KOPT-K1 (cell line): ENCODE results near the gene CHCHD3.

Source experiments
- H3K27ac ChIP-seq: fragments of 200-600 bp; sonication (generic); 2 replicates; pipeline ENCODE4 v1.5.1; 2016; ENCODE audit warnings: antibody characterized with exemption, mild to moderate bottlenecking, low read depth, low read length; ENCODE audit not compliant: poor library complexity, severe bottlenecking
- H3K36me3 ChIP-seq: fragments of 200-600 bp; sonication (generic); 2 replicates; pipeline ENCODE4 v1.5.1; 2017; ENCODE audit warnings: antibody characterized with exemption, mild to moderate bottlenecking, low read length, moderate library complexity; ENCODE audit not compliant: insufficient read depth
- H3K9me3 ChIP-seq: fragments of 200-600 bp; sonication (generic); 2 replicates; pipeline ENCODE4 v1.5.1; 2017; ENCODE audit warnings: antibody characterized with exemption, low read length, mild to moderate bottlenecking; ENCODE audit not compliant: insufficient read depth, poor library complexity, severe bottlenecking

Gene CHCHD3

DNA sequence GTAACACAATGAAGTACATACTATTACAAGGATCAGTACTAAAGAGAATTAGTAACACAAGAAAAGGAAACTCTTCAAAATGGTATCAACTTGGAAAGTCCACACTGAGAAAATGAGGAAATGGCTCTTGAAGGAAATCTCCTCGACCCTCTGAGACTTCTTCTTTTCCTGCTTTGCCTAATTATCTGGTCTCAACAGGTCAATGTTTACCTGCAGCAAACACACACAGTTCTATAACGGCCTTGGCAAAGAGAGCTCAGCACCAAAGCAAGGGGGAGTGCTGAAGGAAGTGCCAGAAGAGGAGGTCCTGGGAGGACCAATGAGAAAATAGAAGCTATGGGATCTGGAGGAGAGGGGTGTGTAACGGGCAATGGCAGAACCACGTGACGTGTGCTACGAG lies 21.9 kb downstream of the CHCHD3 start:
- Histone ChIP-seq H3K27ac (no peak overlapping the region), H3K9me3 (no peaks in the 10 kb centered on the region), H3K36me3 (peaks cover 29% of the 10 kb centered on the region; the same call in 1 of the 2 replicates)

DNA sequence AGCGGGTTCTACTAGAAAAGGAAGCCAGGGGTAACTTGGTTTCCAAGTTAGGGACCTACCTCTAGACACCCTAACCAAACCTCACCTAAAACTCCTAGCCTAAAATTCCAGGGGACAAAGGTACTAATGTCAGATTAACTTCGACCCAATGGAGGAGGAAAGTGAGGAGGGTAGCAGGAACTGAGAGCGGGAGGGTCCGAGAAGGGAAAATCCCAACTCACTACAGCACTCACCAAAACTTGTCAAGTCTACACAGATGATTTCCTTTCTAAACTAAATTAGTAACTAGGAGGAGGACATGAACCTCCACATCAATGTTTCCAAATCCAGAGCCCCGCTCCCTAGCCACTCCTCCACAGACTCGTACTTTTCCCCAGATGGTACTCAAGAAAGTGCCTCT lies 22.6 kb downstream of the CHCHD3 start:
- peaks cover 24% of the 10 kb centered on the region; the same call in 1 of the 2 replicates for H3K36me3 ChIP-seq

DNA sequence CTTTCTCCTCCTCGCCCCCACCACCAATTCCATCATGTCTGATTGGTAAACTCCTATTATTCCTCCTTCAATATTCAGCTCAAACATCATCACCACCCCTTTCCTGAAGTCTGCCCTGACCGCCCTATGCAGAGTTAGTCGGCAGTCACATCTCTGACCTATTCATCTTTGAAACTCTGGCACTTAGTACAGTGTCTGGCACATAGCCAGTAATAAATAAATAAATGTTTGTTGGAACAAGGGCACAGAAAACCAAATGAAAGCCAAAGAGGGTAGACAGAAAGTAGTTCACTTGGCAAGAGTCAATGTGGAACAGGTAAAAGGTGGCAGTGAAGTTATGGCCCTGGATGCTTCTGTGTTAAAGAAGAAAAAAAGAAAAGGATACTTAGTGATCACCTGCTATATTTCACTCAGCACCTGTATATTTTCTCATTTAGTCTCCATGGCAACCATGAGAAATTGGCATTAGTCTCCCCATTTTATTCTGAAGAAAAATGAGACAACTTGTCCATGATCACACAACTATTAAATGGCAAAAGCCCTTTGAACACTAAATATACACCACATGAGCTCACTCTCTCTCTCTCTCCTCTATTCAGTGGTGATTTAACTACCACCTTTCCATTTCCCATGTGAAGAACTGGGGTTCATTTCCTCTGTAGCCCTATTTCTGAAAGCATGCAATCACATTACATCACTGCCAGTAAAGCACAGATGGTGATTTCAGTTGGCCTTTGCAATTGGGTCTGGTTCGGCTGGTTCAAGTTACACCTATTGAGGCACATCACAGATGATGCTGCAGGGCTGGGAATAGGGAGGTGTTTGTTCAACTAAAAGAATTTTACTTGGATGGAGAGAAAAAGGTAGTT lies 25.3 kb downstream of the CHCHD3 start:
- no peaks in the 10 kb centered on the region for H3K9me3 ChIP-seq
- peaks cover 19% of the 10 kb centered on the region; the same call in 1 of the 2 replicates for H3K36me3 ChIP-seq
- H3K27ac ChIP-seq, result no peak overlapping the region

More for the DNA sequence above, 22.6 kb downstream of the CHCHD3 start:
- no peaks in the 10 kb centered on the region for H3K9me3 ChIP-seq
- H3K27ac ChIP-seq, result no peak overlapping the region

DNA sequence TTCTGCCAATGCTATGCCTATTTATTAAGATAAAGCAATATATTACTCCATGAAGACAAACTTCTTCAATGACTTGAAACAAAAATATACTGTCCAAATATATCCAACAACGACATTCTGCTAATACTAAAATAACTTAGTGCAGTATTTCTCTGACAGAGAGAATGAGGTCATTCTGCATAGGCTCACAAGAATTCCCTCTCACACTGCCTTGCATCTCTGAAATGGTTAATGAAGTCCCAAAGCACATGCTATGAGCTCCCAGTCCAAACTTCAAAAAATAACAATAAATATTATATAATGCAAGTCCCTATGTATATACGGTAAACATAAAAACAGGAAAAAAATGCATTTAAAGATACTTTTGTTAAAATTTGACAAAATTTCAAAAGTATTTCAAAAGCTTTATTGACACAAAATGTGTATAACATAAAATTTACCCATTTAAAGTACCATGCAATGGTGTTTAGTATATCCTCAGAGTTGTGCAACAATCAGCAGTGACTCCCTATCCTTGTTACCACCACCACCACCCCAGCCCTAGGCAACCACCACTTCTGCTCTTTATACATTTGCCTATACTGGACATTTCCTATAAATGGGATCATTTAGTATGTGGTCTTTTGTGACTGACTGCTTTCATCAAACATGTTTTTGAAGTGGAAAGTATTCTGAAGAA lies 27.6 kb downstream of the CHCHD3 start:
- Histone ChIP-seq H3K27ac (no peak overlapping the region), H3K36me3 (0 out of 2 replicates have a peak, but pooled peaks cover 7% of the 10 kb centered on the region)

DNA sequence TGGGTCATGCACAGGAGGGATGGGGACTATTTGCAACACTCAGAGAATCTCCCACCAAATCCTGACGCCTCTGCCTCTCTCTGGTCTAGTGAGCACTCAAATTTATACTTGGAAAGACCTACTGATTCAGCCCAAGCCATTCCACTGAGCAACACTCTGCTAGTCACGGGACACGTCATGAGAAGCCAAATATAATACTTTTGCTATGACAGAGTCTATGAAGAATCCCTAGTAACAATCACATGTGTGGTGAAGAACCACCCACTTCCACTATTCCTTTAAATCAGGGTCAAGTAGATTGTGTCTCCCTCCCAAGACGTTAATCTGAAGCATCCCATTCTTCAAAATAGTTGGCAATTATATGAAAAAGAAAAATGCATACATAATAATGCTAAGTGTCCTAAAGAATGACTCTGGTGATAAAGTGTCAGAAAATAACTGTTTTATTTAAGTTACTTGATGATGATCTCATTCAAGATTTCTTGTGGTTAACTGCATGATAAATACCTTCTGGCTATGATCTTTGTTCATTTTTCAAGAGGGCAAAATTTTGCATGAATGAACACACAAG lies 28.5 kb downstream of the CHCHD3 start:
- Histone ChIP-seq H3K9me3 (no peaks in the 10 kb centered on the region), H3K36me3 (0 out of 2 replicates have a peak, but pooled peaks cover 7% of the 10 kb centered on the region), H3K27ac (no peak overlapping the region)

More for the DNA sequence above, 27.6 kb downstream of the CHCHD3 start:
- no peaks in the 10 kb centered on the region for H3K9me3 ChIP-seq

DNA sequence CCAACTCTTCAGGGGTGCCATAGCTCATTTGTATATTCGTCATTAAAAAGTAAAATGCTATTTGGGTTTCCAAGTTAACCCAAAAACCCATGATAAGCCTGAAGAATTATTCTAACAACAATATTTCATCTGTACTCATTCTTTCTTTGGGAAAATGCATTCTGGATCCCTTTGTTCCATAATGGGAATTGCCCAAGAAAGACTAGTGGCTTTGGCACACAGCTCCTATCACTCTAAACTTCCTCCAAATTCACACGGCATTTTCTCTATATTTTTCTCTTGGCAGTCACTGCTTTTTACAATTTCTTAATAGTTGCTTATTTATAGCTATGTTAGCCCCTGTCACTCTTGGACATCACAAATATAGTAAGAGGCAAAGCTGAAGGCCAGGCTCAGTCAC lies 29.1 kb downstream of the CHCHD3 start:
- Histone ChIP-seq H3K27ac (no peak overlapping the region), H3K9me3 (no peaks in the 10 kb centered on the region), H3K36me3 (peaks cover 7% of the 10 kb centered on the region; the same call in 1 of the 2 replicates)

DNA sequence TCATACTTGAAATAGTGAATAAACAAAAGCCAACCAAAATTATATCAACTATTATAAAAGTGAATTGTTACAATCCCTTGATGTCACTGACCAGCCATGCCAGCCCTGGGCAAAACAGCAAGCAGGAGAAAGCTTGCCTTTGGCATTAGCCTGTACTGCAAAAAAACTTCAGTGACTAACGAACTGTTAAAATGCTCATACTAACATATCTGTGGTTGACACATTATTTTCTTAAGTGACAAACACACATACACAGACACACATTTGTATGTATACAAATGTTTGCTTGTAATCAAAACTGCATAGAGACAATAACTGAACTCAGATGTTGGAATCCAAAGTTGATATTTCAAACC lies 29.5 kb downstream of the CHCHD3 start:
- H3K9me3 ChIP-seq, result no peaks in the 10 kb centered on the region
- peaks cover 7% of the 10 kb centered on the region; the same call in 1 of the 2 replicates for H3K36me3 ChIP-seq
- no peak overlapping the region for H3K27ac ChIP-seq

DNA sequence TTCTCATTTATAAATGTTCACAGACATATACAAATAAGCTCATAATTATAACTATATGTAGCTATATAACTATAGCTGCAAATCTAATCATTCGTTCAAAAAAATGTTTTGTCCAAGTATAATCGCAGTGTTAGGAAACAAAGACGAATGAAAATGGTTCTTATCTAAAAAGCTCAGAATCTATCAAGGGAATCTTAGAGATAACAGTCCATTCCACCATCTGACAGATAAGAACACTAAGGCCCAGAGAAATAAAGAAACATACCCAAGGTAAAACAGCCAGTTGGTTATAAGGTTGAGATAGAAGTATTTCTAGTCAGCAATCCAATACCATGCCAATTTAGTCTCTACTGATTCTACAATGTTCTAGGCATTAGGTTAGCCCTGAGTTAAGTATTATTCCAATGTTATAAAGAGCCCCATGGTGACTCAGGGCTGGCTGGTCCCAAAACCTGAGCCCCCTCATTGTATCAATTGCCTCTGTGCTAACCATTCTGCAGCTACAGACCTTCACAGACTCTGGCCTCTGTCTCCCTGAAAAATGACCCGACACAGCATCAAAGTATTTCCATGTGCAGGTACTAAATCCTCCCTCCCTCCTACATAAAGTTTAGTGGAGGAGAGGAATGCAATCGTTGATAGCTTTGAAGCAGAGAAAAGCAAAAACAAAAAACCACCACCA lies 30.0 kb downstream of the CHCHD3 start:
- H3K9me3 ChIP-seq, result no peaks in the 10 kb centered on the region
- peaks cover 10% of the 10 kb centered on the region for H3K36me3 ChIP-seq
- H3K27ac ChIP-seq, result no peak overlapping the region

DNA sequence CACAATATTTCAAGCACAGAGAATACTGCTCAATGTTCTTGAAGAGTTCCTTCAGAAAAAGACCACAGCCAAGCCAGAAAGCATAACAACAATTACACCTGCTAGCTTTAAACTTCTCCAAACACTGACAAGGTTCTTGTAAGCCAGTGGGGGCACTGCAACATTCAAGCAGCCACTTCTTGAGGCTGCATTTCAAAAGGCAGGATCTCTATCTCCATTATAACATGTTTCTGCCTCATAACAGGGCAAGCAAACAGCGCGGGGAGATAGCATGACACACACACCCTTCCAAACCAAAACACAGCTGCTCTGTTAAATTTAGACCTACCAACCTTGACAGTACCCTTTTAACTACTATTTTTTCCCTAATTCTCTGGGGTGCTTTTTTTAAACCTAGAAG lies 30.8 kb downstream of the CHCHD3 start:
- H3K27ac ChIP-seq, result no peak overlapping the region
- H3K9me3 ChIP-seq, result no peaks in the 10 kb centered on the region
- H3K36me3 ChIP-seq, result peaks cover 8% of the 10 kb centered on the region

DNA sequence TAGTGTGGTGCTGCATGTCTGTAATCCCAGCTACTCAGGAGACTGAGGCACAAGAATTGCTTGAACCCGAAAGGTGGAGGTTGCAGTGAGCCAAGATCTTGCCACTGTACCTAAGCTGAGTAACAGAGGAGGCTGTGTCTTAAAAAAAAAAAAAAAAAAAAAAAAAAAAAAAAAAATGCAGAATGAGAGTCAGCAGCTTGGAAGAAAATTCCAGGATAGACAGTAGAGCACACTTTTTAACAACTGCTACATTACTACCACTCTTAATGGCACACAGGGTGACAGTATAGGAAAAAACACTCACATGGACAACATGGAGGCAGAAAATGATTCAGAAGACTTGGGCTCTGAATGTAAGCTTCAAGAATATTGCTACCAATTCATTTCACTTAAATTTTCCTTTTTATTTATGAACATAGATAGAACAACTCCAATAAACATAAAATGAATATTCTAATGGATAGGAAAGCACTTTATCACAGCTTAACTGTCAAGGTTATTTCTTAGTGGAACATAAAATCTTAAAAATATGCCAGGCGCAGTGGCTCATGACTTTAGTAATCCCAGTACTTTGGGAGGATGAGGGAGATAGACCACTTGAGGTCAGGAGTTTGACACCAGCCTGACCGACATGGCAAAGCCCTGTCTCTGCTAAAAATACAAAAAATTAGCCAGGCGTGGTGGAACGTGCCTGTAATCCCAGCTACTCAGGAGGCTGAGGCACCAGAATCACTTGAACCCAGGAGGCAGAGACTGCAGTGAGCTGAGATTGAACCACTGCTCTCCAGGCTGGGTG lies 31.5 kb downstream of the CHCHD3 start:
- Histone ChIP-seq H3K9me3 (no peaks in the 10 kb centered on the region), H3K27ac (no peak overlapping the region), H3K36me3 (peaks cover 8% of the 10 kb centered on the region)

DNA sequence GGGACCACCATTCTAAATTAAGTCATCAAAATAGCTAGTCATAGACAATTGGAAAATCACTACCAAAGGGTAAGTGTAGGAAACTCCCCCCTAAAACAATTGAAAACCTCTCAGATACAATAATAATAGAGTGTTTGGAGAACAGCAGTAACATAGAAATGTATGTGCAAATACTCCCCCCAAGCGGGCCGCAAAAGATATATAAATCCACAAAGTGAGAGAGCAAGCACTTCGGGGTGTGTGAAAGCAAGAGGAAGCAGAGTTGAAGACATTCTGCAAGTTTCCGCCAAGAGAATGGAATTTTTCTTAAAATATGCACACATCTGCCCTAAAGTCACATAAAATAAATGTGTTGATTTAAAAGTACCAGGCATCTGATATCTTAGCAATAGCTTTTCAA lies 33.3 kb downstream of the CHCHD3 start:
- Histone ChIP-seq H3K36me3 (peaks cover 12% of the 10 kb centered on the region), H3K27ac (no peak overlapping the region), H3K9me3 (no peaks in the 10 kb centered on the region)

DNA sequence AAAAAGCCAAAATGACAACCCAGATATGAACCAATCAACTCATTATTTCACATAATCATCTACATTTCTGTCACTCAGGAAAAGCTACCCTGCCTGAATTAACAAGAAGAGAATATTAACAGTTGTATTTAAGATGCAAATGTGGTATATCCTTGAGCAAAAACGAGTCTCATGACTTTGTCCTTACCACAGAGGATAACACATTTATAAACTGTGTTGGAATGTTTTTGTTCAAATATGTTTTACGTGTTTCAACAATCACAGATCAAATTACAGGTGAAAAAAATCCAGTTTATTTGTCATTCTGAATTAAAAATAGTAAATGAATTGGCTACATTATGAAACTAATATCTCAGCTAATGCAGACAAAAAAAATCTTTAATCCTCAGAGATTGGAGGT lies 34.6 kb downstream of the CHCHD3 start:
- Histone ChIP-seq H3K9me3 (no peaks in the 10 kb centered on the region), H3K27ac (no peak overlapping the region), H3K36me3 (peaks cover 12% of the 10 kb centered on the region)

DNA sequence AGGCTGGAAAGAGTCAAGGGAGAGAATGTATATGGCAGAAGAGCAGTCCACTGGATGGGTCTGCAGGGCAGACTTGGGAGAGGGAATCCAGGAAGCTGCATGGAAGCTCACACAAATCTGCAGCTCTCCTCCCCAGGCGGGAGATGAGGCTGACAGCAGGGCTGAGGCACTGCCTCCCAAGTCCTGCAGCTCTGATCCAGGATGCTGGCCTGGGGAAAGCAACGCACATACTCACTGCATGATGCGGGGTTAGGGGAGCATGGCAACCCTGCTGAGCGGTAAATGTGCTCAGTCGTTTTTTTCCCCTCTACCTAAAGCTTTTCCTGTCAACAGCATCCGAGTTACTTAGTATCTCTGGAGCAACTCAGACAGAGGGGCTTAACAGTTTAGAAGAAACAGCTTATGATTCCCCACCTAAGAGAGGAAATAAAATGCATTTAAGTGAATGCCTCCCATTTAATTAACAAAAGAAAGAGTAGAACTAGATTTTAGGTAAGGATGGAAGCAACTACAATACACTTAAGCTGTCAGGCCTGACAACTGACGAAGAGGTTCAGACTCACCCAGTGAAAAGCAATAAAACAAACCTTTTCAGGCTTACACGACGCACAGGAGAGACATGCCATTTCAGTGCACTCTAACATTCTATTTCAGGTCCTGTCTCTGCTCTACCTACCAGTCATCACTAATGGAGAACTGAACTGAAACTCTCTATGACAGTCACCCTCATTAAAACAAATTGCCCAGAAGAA lies 37.0 kb downstream of the CHCHD3 start:
- Histone ChIP-seq H3K36me3 (peaks cover 12% of the 10 kb centered on the region), H3K27ac (no peak overlapping the region), H3K9me3 (no peaks in the 10 kb centered on the region)

DNA sequence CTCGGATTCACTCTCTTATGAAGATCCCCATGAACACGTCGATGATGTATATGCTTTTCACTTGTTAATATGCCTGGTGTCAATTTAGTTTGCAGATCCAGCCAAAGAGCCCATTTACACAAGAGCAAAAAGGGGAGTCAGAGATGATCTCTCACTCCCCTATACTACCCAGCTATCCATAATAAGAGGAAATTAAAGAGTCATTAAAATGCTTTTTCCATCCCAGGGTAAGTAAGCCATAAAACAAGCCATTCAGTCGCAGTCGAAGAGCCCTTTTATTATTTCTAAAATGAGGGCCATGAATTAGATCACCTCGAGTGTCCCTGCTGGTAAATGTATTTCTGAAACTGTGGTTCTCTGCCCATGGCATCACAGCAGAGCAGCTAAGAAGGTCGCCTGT lies 41.2 kb downstream of the CHCHD3 start:
- Histone ChIP-seq H3K36me3 (peaks cover 4% of the 10 kb centered on the region; the same call in 1 of the 2 replicates), H3K9me3 (no peaks in the 10 kb centered on the region), H3K27ac (no peak overlapping the region)
